Vagina (tissue), 2 donors: ENCODE measurements around the gene OPN4.

Experiments used
- CTCF ChIP-seq, 3 experiments: fragments of 450-650 bp in 2 of 3; fragments of 200-600 bp in 1 of 3; sonication (generic) in 1 of 3; IDR thresholded peaks; one replicate each; pipeline ENCODE4 v1.5.1; 2017 to 2019; ENCODE audit warnings: antibody characterized with exemption in 3 of 3, mild to moderate bottlenecking in 2 of 3, moderate library complexity in 2 of 3
- POLR2A ChIP-seq, 2 donors: fragments of 450-650 bp; IDR thresholded peaks; one replicate each; pipeline ENCODE4 v1.6.1; 2017; ENCODE audit warnings: antibody characterized with exemption in 2 of 2, mild to moderate bottlenecking in 2 of 2, moderate library complexity in 2 of 2

DNA sequence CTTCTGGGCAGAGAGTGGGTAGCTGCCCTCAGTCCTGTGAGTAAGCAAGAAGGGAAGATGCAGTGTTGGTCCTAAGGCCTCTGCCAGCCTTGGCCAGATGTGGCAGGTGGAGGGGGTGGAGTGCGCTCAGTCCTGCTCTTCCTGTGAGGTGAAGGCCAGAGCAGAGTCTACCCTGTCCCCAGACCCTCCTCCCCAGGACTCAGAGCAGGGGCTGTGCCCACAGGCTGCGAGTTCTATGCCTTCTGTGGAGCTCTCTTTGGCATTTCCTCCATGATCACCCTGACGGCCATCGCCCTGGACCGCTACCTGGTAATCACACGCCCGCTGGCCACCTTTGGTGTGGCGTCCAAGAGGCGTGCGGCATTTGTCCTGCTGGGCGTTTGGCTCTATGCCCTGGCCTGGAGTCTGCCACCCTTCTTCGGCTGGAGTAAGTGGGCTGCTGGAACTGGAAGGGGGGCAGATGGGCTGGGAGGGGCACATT, 4.0 kb downstream of the OPN4 start:
- TF ChIP-seq CTCF (IDR thresholded peaks at IDR 0.05) (no peak), POLR2A (IDR thresholded peaks at IDR 0.05) (no peak)
